ENCODE measurements around the gene STK38L.

The STK38L gene

GRCh38 chr12:27359578-27360340 lies 115.7 kb downstream of the STK38L start:
- no peak overlapping the region for H4K5ac ChIP-seq (ENCODE audit: low read length)
- H2AK5ac ChIP-seq (ENCODE audit: low read length), result no peak overlapping the region
- DNase-seq, result no peak
- H3K4ac ChIP-seq (ENCODE audit: low read depth, low read length), result no peak overlapping the region
- no peak overlapping the region for H3K4me3 ChIP-seq (ENCODE audit: low read length)
- H3K4me1 ChIP-seq (ENCODE audit: control insufficient read depth, low read depth, low read length), result no peaks in the 10 kb centered on the region
- H2BK120ac ChIP-seq (ENCODE audit: low read depth, low read length), result no peak overlapping the region
- H4K8ac ChIP-seq (ENCODE audit: low read depth, low read length), result no peak overlapping the region
- no peak overlapping the region for H2BK15ac ChIP-seq (replicated peaks; ENCODE audit: low read depth)
- no peaks in the 10 kb centered on the region for H3K36me3 ChIP-seq (ENCODE audit: control insufficient read depth, insufficient read depth, low read length)
- no peak overlapping the region for H3K23ac ChIP-seq (ENCODE audit: low read length)
- no peak overlapping the region for H3K18ac ChIP-seq (ENCODE audit: low read length)
- no peak overlapping the region for H3K4me2 ChIP-seq (ENCODE audit: low read length)
- no peaks in the 10 kb centered on the region for H3K27me3 ChIP-seq (ENCODE audit: insufficient read depth, low read length, poor library complexity)
- no peaks in the 10 kb centered on the region for H3K79me1 ChIP-seq (ENCODE audit: low read length)
- H3K27ac ChIP-seq (ENCODE audit: low read depth, low read length), result no peak overlapping the region
- H3K79me2 ChIP-seq (ENCODE audit: control insufficient read depth, insufficient read depth, low read length), result no peaks in the 10 kb centered on the region
- WGBS (ENCODE audit: extremely low coverage, insufficient coverage, low lambda C conversion rate), result no CpG with 5 or more reads among the region's 3 CpGs
- H3K56ac ChIP-seq (ENCODE audit: low read length), result no peak overlapping the region
- no peak overlapping the region for H3K9ac ChIP-seq (ENCODE audit: low read length)
- no peak overlapping the region for H2BK5ac ChIP-seq (ENCODE audit: low read length)

- no peak overlapping the region for H3K4ac ChIP-seq (ENCODE audit: low read depth, low read length)
- H2BK120ac ChIP-seq (ENCODE audit: low read depth, low read length), result no peak overlapping the region
- no peaks in the 10 kb centered on the region for H3K79me2 ChIP-seq (ENCODE audit: control insufficient read depth, insufficient read depth, low read length)
- H3K4me3 ChIP-seq (ENCODE audit: low read length), result no peak overlapping the region
- H3K27me3 ChIP-seq (ENCODE audit: insufficient read depth, low read length, poor library complexity), result no peaks in the 10 kb centered on the region
- no peak overlapping the region for H3K56ac ChIP-seq (ENCODE audit: low read length)
- no peak overlapping the region for H3K4me2 ChIP-seq (ENCODE audit: low read length)
- H3K18ac ChIP-seq (ENCODE audit: low read length), result no peak overlapping the region
- DNase-seq, result no peak
- H4K8ac ChIP-seq (ENCODE audit: low read depth, low read length), result no peak overlapping the region
- no peaks in the 10 kb centered on the region for H3K4me1 ChIP-seq (ENCODE audit: control insufficient read depth, low read depth, low read length)
- no peak overlapping the region for H2BK5ac ChIP-seq (ENCODE audit: low read length)
- no peak overlapping the region for H3K23ac ChIP-seq (ENCODE audit: low read length)
- H3K9ac ChIP-seq (ENCODE audit: low read length), result no peak overlapping the region
- H4K5ac ChIP-seq (ENCODE audit: low read length), result no peak overlapping the region
- WGBS (ENCODE audit: extremely low coverage, insufficient coverage, low lambda C conversion rate), result no CpG with 5 or more reads among the region's 2 CpGs
- no peaks in the 10 kb centered on the region for H3K79me1 ChIP-seq (ENCODE audit: low read length)
- H2BK15ac ChIP-seq (replicated peaks; ENCODE audit: low read depth), result no peak overlapping the region
- no peaks in the 10 kb centered on the region for H3K36me3 ChIP-seq (ENCODE audit: control insufficient read depth, insufficient read depth, low read length)
- H2AK5ac ChIP-seq (ENCODE audit: low read length), result no peak overlapping the region
- H3K27ac ChIP-seq (ENCODE audit: low read depth, low read length), result no peak overlapping the region
Observed at GRCh38 chr12:27361372-27361771, 117.3 kb downstream of the STK38L start.

DNA sequence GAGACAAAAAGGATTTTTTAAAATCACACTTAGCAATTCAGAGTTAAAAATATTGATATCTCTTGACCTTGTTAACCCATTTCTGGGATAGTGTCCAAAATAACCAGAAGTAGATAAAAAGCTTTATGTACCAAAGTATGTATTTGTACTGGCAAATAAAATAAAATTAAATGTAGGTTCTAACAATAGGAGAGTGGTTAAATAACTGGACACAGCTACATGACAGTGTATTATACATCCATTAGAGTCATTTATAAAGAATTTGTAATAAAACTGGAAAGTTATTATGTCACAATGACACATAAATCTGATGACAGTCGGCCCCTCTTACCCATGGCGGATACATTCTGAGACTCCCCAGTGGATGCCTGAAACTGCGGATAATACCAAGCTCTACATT lies 122.5 kb downstream of the STK38L start:
- Histone ChIP-seq H2BK120ac (ENCODE audit: low read depth, low read length) (no peak overlapping the region), H2BK15ac (replicated peaks; ENCODE audit: low read depth) (no peak overlapping the region), H3K4me2 (ENCODE audit: low read length) (no peak overlapping the region), H3K27me3 (ENCODE audit: insufficient read depth, low read length, poor library complexity) (no peaks in the 10 kb centered on the region), H3K23ac (ENCODE audit: low read length) (no peak overlapping the region), H3K9ac (ENCODE audit: low read length) (no peak overlapping the region), H2BK5ac (ENCODE audit: low read length) (no peak overlapping the region), H3K79me2 (ENCODE audit: control insufficient read depth, insufficient read depth, low read length) (no peaks in the 10 kb centered on the region), H3K4me3 (ENCODE audit: low read length) (no peak overlapping the region), H3K79me1 (ENCODE audit: low read length) (no peaks in the 10 kb centered on the region), H3K4ac (ENCODE audit: low read depth, low read length) (no peak overlapping the region), H3K36me3 (ENCODE audit: control insufficient read depth, insufficient read depth, low read length) (no peaks in the 10 kb centered on the region), H3K27ac (ENCODE audit: low read depth, low read length) (no peak overlapping the region), H3K4me1 (ENCODE audit: control insufficient read depth, low read depth, low read length) (no peaks in the 10 kb centered on the region), H4K5ac (ENCODE audit: low read length) (no peak overlapping the region), H4K8ac (ENCODE audit: low read depth, low read length) (no peak overlapping the region), H2AK5ac (ENCODE audit: low read length) (no peak overlapping the region), H3K56ac (ENCODE audit: low read length) (no peak overlapping the region), H3K18ac (ENCODE audit: low read length) (no peak overlapping the region)
- no CpG with 5 or more reads among the region's 3 CpGs for WGBS (ENCODE audit: extremely low coverage, insufficient coverage, low lambda C conversion rate)
- DNase-seq, result no peak

DNA sequence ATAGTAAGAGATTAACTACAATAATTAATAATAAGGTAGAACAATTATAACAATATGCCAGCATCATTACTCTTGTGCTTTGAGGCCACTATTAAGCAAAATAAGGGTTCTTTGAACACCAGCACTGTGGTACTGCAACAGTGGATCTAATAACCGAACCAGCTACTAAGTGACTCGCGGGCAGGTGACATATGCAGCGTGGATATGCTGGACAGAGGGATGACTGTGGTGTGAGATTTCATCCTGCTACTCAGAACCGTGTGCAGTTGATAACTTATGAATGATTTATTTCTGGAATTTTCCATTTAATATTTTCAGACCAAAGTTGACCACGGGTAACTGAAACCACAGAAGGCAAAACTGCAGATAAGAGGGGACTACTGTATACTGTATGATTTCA lies 123.0 kb downstream of the STK38L start:
- no peaks in the 10 kb centered on the region for H3K4me1 ChIP-seq (ENCODE audit: control insufficient read depth, low read depth, low read length)
- H3K4ac ChIP-seq (ENCODE audit: low read depth, low read length), result no peak overlapping the region
- H3K4me2 ChIP-seq (ENCODE audit: low read length), result no peak overlapping the region
- no peak overlapping the region for H2BK5ac ChIP-seq (ENCODE audit: low read length)
- WGBS (ENCODE audit: extremely low coverage, insufficient coverage, low lambda C conversion rate), result no CpG with 5 or more reads among the region's 6 CpGs
- H3K9ac ChIP-seq (ENCODE audit: low read length), result no peak overlapping the region
- H4K8ac ChIP-seq (ENCODE audit: low read depth, low read length), result no peak overlapping the region
- no peak overlapping the region for H4K5ac ChIP-seq (ENCODE audit: low read length)
- H2AK5ac ChIP-seq (ENCODE audit: low read length), result no peak overlapping the region
- no peak overlapping the region for H3K18ac ChIP-seq (ENCODE audit: low read length)
- no peak overlapping the region for H3K27ac ChIP-seq (ENCODE audit: low read depth, low read length)
- H3K23ac ChIP-seq (ENCODE audit: low read length), result no peak overlapping the region
- DNase-seq, result no peak
- H2BK120ac ChIP-seq (ENCODE audit: low read depth, low read length), result no peak overlapping the region
- no peaks in the 10 kb centered on the region for H3K27me3 ChIP-seq (ENCODE audit: insufficient read depth, low read length, poor library complexity)
- no peak overlapping the region for H3K4me3 ChIP-seq (ENCODE audit: low read length)
- H3K36me3 ChIP-seq (ENCODE audit: control insufficient read depth, insufficient read depth, low read length), result no peaks in the 10 kb centered on the region
- no peaks in the 10 kb centered on the region for H3K79me2 ChIP-seq (ENCODE audit: control insufficient read depth, insufficient read depth, low read length)
- no peaks in the 10 kb centered on the region for H3K79me1 ChIP-seq (ENCODE audit: low read length)
- no peak overlapping the region for H2BK15ac ChIP-seq (replicated peaks; ENCODE audit: low read depth)
- no peak overlapping the region for H3K56ac ChIP-seq (ENCODE audit: low read length)
